ENCODE results near the gene MBNL1. TPM values are rescaled to one million over a fixed set of nuclear protein-coding genes. Genes with fewer than 3 reads are reported as not detected.
"Not testable (repeated sequence)": the region's sequence is repeated elsewhere in the genome, so short reads cannot be mapped to it uniquely, and the experiment has no call there.

Gene MBNL1
- total RNA-seq, 1 donor from 2014 or later: 36.2 TPM

DNA sequence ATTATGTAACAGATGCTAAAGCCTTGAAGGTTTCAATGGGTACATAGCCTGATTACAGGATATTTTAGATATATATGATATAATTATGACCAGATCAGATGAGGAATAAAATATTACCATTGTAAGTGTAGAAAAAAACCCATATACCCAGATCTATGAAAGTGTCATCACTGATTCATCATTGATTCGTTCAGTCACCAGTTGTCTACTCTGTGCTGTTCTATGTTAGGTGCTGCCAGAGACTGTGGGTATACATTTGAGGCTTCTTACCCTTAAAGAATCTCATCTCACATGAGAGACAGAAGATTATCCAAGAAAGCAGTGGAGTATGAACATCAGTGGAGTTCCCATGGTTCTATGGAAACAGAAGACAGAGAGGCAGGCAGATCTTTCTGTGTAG, 92.2 kb downstream of the MBNL1 start:
- no peak overlapping the region for H3K4me3 Mint-ChIP-seq
- no peaks in the 10 kb centered on the region for H3K27me3 Mint-ChIP-seq (ENCODE audit: low read depth)
- DNase-seq (ENCODE audit: low read depth, low spot score): no peak
- H3K4me1 Mint-ChIP-seq: peaks cover 33% of the 10 kb centered on the region
- no peak overlapping the region for H3K27ac Mint-ChIP-seq (ENCODE audit: unreplicated experiment)
- TF ChIP-seq, protein P1, sequence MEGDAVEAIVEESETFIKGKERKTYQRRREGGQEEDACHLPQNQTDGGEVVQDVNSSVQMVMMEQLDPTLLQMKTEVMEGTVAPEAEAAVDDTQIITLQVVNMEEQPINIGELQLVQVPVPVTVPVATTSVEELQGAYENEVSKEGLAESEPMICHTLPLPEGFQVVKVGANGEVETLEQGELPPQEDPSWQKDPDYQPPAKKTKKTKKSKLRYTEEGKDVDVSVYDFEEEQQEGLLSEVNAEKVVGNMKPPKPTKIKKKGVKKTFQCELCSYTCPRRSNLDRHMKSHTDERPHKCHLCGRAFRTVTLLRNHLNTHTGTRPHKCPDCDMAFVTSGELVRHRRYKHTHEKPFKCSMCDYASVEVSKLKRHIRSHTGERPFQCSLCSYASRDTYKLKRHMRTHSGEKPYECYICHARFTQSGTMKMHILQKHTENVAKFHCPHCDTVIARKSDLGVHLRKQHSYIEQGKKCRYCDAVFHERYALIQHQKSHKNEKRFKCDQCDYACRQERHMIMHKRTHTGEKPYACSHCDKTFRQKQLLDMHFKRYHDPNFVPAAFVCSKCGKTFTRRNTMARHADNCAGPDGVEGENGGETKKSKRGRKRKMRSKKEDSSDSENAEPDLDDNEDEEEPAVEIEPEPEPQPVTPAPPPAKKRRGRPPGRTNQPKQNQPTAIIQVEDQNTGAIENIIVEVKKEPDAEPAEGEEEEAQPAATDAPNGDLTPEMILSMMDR (conservative IDR thresholded peaks at IDR 0.05): no peak
- no peaks in the 10 kb centered on the region for H3K9me3 Mint-ChIP-seq
- no peaks in the 10 kb centered on the region for H3K36me3 Mint-ChIP-seq (ENCODE audit: low read depth)

DNA sequence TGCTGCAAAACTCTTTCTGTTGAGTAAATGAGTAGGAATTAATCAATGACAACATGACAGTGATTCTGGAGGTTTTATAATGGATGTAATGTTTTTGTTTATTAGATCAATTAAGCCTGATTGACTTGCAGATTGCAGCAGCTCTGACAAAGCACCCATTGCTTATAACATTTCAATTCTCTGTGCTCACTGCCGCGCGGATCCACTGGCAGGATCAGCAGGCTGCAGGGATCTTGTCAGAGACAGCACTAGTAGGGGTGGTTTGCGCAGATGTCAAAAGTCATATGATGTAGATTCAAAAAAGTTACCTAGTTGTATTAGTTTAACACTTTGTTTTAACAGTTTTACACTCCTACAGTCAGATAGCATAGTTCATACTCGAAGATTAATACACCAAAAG, 93.4 kb downstream of the MBNL1 start:
- peaks cover 3% of the 10 kb centered on the region for H3K9me3 Mint-ChIP-seq
- H3K36me3 Mint-ChIP-seq (ENCODE audit: low read depth): peaks cover under 1% of the 10 kb centered on the region
- DNase-seq (ENCODE audit: low read depth, low spot score): no peak
- H3K27ac Mint-ChIP-seq (ENCODE audit: unreplicated experiment): no peak overlapping the region
- H3K27me3 Mint-ChIP-seq (ENCODE audit: low read depth): no peaks in the 10 kb centered on the region
- TF ChIP-seq, protein P1 (conservative IDR thresholded peaks at IDR 0.05): no peak
- H3K4me1 Mint-ChIP-seq: peaks cover 33% of the 10 kb centered on the region
- no peak overlapping the region for H3K4me3 Mint-ChIP-seq

DNA sequence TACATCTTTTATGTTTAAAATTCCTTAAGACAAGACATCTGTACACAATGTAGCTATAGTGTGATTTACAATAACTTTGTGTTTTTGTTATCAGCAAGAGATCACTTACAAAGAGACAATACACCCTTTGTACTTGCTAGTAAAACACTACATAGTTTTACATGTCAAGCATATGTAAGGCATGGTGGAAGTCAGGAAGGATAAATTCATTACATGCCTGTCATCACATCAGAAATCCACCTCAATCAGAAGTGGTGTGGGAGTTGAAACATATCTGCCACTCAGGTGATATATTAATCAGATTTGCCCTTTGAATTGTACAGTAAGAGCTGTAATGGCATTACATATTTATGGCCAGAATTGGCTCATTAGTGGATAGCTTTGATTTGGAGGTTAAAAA, 95.5 kb downstream of the MBNL1 start:
- Mint-ChIP-seq H3K9me3 (peaks cover 8% of the 10 kb centered on the region), H3K4me1 (peaks cover 33% of the 10 kb centered on the region), H3K27ac (ENCODE audit: unreplicated experiment) (no peak overlapping the region), H3K4me3 (no peak overlapping the region), H3K27me3 (ENCODE audit: low read depth) (no peaks in the 10 kb centered on the region), H3K36me3 (ENCODE audit: low read depth) (peaks cover 11% of the 10 kb centered on the region)
- TF ChIP-seq, protein P1 (conservative IDR thresholded peaks at IDR 0.05): no peak
- no peak for DNase-seq (ENCODE audit: low read depth, low spot score)

DNA sequence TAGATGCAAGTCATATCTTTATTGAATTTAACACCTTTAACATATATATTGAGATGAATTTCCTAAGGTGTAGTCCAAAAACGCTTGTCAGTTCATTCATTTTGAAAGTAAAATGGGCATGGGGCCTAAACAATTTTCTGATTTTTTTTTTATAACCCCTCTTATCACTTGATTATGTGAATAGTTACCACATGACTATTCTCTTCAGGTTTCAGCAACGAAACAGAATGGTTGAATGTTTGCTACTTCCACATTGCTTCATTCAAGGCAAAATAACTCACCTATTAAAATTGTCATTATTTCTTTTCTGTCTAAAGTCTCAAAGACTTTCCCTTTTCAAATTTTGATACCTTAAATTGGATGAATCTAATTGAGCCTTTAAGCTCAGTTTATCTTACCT, 96.4 kb downstream of the MBNL1 start:
- Mint-ChIP-seq H3K36me3 (ENCODE audit: low read depth) (peaks cover 13% of the 10 kb centered on the region), H3K27ac (ENCODE audit: unreplicated experiment) (no peak overlapping the region), H3K4me3 (no peak overlapping the region), H3K4me1 (peaks cover 33% of the 10 kb centered on the region), H3K27me3 (ENCODE audit: low read depth) (no peaks in the 10 kb centered on the region), H3K9me3 (peaks cover 10% of the 10 kb centered on the region)
- TF ChIP-seq, protein P1 (conservative IDR thresholded peaks at IDR 0.05): no peak
- DNase-seq (ENCODE audit: low read depth, low spot score): no peak

DNA sequence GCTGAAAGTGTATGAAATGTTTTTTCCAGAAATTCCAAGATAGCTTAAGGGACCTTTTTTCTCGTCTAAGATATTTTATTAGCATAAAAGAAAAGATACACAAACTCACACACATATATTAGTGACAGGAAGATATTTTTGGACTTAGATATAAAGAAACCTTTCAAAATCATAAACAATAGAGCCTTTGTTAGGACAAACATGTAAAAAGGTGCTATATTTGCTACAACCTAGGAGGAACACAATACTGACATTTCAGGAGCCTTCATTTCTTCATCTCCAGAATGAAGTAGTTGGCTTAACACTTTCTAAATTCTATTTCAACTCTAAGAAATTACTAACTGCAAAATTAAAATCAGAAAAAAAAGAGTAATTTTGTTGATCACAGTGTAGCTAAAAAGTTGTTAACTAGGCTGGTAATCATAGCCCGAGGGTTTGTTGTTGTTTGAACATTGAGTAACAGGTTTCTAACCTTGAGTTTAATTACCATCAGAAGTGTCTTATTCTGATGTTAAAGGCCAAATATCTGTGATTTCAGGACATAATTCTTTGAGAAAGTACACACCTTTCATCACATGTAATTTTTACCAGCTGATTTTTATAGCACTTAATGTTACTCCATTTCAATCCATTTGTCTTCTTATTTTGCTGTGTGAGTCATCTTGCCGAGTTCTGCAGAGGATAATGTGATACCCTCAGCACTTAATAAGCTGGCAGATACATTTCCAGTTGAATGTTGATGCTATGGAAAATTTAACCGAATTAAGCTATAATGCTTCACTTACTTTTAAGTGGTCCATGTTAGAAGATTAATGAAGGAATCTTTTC, 97.3 kb downstream of the MBNL1 start:
- no peak for DNase-seq (ENCODE audit: low read depth, low spot score)
- H3K4me1 Mint-ChIP-seq: peaks cover 33% of the 10 kb centered on the region
- H3K4me3 Mint-ChIP-seq: no peak overlapping the region
- TF ChIP-seq, protein P1 (conservative IDR thresholded peaks at IDR 0.05): no peak
- H3K36me3 Mint-ChIP-seq (ENCODE audit: low read depth): peaks cover 18% of the 10 kb centered on the region
- peaks cover 11% of the 10 kb centered on the region for H3K9me3 Mint-ChIP-seq
- H3K27ac Mint-ChIP-seq (ENCODE audit: unreplicated experiment): no peak overlapping the region
- H3K27me3 Mint-ChIP-seq (ENCODE audit: low read depth): no peaks in the 10 kb centered on the region

DNA sequence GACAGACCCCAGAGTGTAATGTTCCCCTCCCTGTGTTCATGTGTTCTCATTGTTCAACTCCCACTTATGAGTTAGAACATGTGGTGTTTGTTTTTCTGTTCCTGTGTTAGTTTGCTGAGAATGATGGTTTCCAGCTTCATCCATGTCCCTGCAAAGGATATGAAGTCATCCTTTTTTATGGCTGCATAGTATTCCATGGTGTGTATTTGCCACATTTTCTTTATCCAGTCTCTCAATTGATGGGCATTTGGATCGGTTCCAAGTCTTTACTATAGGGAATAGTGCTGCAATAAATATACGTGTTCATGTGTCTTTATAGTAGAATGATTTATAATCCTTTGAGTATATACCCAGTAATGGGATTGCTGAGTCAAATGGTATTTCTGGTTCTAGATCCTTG, 98.5 kb downstream of the MBNL1 start:
- H3K4me3 Mint-ChIP-seq; DNase-seq (ENCODE audit: low read depth, low spot score); H3K27me3 Mint-ChIP-seq (ENCODE audit: low read depth): not testable (repeated sequence)
- Mint-ChIP-seq H3K36me3 (ENCODE audit: low read depth) (peaks cover 25% of the 10 kb centered on the region), H3K4me1 (peaks cover 23% of the 10 kb centered on the region), H3K27ac (ENCODE audit: unreplicated experiment) (peak overlapping the region; percentile 57), H3K9me3 (peaks cover 17% of the 10 kb centered on the region)

DNA sequence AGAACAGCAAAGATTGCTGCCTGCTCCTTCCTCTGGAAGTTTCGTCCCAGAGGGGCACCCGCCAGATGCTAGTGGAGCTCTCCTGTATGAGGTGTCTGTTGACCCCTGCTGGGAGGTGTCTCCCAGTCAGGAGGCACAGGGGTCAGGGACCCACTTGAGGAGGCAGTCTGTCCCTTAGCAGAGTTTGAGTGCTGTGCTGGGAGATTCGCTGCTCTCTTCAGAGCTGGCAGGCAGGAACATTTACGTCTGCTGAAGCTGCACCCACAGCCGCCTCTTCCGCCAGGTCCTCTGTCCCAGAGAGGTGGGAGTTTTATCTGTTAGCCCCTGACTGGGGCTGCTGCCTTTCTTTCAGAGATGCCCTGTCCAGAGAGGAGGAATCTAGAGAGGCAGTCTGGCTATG, 103.9 kb downstream of the MBNL1 start:
- not testable (repeated sequence) for H3K4me1 Mint-ChIP-seq; DNase-seq (ENCODE audit: low read depth, low spot score); H3K27ac Mint-ChIP-seq (ENCODE audit: unreplicated experiment); H3K4me3 Mint-ChIP-seq; H3K27me3 Mint-ChIP-seq (ENCODE audit: low read depth)
- Mint-ChIP-seq H3K9me3 (peaks cover 12% of the 10 kb centered on the region), H3K36me3 (ENCODE audit: low read depth) (peaks cover 24% of the 10 kb centered on the region)
